Prostate gland (tissue), 2 donors: ENCODE measurements around the gene CAPS.

Source experiments
- CTCF ChIP-seq, 4 experiments: fragments of 200-600 bp in 2 of 4; fragments of 450-650 bp in 2 of 4; sonication (generic) in 2 of 4; IDR thresholded peaks; 1 replicate in 3 of 4; 2 replicates in 1 of 4; pipeline ENCODE4 v1.5.1; 2016 to 2019; ENCODE audit warnings: antibody characterized with exemption in 4 of 4, mild to moderate bottlenecking in 2 of 4, moderate library complexity in 2 of 4
- POLR2A ChIP-seq: fragments of 450-650 bp; IDR thresholded peaks from one replicate; pipeline ENCODE4 v1.6.1; 2016; ENCODE audit warnings: antibody characterized with exemption, mild to moderate bottlenecking
- POLR2AphosphoS5 ChIP-seq: sonication (generic); formaldehyde crosslinking; IDR thresholded peaks from one replicate; pipeline ENCODE4 v1.6.1; 2017; ENCODE audit warnings: antibody characterized with exemption

- TF ChIP-seq POLR2A: no peak
- TF ChIP-seq CTCF (IDR thresholded peaks at IDR 0.05): no peak
- TF ChIP-seq POLR2AphosphoS5: no peak
Observed at GRCh38 chr19:5900976-5901375, 13.1 kb upstream of the CAPS start.
